ENCODE results near the gene NR4A3. TPM values are rescaled to one million over a fixed set of nuclear protein-coding genes. Genes with fewer than 3 reads are reported as not detected.

Gene NR4A3
- total and polyA plus RNA-seq, 2 of the 13 experiments (the other 11 are each of a cell fraction or from before 2014, with no cell fraction given): 0.02 to 0.09 TPM

GRCh38 chr9:99819123-99819855, 2.4 kb upstream of the NR4A3 start (continued):
- TF ChIP-seq ZNF574 (CRISPR knock-in tag; IDR thresholded peaks at IDR 0.05) (peak; percentile 53), DPF2 (CRISPR knock-in tag; IDR thresholded peaks at IDR 0.05; ENCODE audit: borderline replicate concordance, low read depth) (no peak), HDAC2 (CRISPR knock-in tag; IDR thresholded peaks at IDR 0.05) (peak; percentile 37; the same call in 1 of the 2 replicates), AFF4 (CRISPR knock-in tag; IDR thresholded peaks at IDR 0.05) (no peak), TFDP2 (CRISPR knock-in tag; IDR thresholded peaks at IDR 0.05) (0 out of 2 replicates have a peak, but pooled peaks have one; percentile 15), GABPA (IDR thresholded peaks at IDR 0.05; ENCODE audit: low read depth, low read length) (no peak), GABPA (CRISPR knock-in tag; IDR thresholded peaks at IDR 0.05; ENCODE audit: low read depth) (peak; percentile 25; the same call in 1 of the 2 replicates), ZNF18 (CRISPR knock-in tag; IDR thresholded peaks at IDR 0.05; ENCODE audit: insufficient replicate concordance) (no peak), FOSL1 (CRISPR knock-in tag; IDR thresholded peaks at IDR 0.05; ENCODE audit: borderline replicate concordance) (no peak), ZNF710 (CRISPR knock-in tag; IDR thresholded peaks at IDR 0.05; ENCODE audit: borderline replicate concordance) (no peak), ZNF598 (CRISPR knock-in tag; IDR thresholded peaks at IDR 0.05; ENCODE audit: borderline replicate concordance) (no peak), ESRRA (CRISPR knock-in tag; IDR thresholded peaks at IDR 0.05; ENCODE audit: low read depth) (0 out of 2 replicates have a peak, but pooled peaks have one; percentile 39), ZKSCAN1 (IDR thresholded peaks at IDR 0.05; ENCODE audit: low read length) (no peak), TSC22D2 (CRISPR knock-in tag; IDR thresholded peaks at IDR 0.05; ENCODE audit: borderline replicate concordance) (no peak; the same call in 1 of the 2 replicates), ZBTB20 (CRISPR knock-in tag; IDR thresholded peaks at IDR 0.05; ENCODE audit: borderline replicate concordance, low read depth) (0 out of 2 replicates have a peak, but pooled peaks have one; percentile 34), ZNF510 (CRISPR knock-in tag; IDR thresholded peaks at IDR 0.05; ENCODE audit: low read depth) (no peak)

All from HepG2 (cell line).